ENCODE data around the gene CXCR2. TPM values are rescaled to one million over a fixed set of nuclear protein-coding genes. Genes with fewer than 3 reads are reported as not detected.
"Not testable (repeated sequence)": the region's sequence is repeated elsewhere in the genome, so short reads cannot be mapped to it uniquely, and the experiment has no call there.

The CXCR2 gene
- total RNA-seq, 1 donor from 2014 or later = 0.07 TPM

DNA sequence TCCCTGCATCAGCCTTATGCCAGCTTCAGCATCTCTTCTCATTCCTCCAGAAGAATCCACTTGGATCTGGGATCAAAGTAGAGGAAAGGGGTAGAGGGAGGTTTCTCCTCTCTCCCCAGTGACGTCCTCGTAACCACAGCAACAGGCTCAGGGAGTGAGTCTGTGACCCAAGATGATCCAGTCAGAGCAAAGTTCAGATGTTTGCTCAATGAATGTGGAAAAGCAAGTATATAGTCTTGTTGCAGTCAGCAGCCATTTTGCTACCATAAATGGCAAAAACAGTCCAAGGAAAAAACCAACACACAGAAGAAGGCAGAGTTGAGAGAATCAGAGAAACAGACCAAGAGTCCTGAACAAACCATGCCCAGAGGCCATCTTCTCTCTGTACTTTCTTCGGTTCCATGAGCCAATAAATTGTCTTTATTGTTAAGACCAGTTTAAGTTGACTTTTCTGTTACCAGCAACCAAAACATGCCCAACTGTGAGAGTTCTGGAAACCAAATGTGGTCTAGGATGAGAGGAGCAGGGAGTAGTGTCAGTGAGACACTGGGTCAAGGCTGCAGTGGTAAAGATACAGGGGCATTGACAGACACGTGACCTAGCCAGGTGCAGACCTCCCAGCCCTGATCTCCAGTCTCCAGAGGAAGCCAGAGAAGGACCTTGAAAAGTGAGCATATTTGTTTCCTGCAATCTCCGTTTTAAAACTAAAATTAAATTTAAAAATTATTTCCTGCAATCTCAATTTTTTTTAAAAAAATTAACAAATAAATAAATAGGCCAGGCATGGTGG, 44.1 kb downstream of the CXCR2 start:
- no peaks in the 10 kb centered on the region for H3K79me2 ChIP-seq (ENCODE audit: insufficient read depth, low read length)
- DNase-seq (ENCODE audit: low read depth) (no peak), FAIRE-seq (no peak)
- no peaks in the 10 kb centered on the region for H3K9me3 ChIP-seq (ENCODE audit: insufficient read depth, low read depth, low read length)
- H4K20me1 ChIP-seq (ENCODE audit: insufficient read depth, low read length) = no peaks in the 10 kb centered on the region
- H3K27me3 ChIP-seq (ENCODE audit: insufficient read depth, low read length) = peaks cover 19% of the 10 kb centered on the region
- no peak for TF ChIP-seq EZH2 (IDR thresholded peaks at IDR 0.05; ENCODE audit: insufficient read depth, low read length)
- TF ChIP-seq, protein P1, sequence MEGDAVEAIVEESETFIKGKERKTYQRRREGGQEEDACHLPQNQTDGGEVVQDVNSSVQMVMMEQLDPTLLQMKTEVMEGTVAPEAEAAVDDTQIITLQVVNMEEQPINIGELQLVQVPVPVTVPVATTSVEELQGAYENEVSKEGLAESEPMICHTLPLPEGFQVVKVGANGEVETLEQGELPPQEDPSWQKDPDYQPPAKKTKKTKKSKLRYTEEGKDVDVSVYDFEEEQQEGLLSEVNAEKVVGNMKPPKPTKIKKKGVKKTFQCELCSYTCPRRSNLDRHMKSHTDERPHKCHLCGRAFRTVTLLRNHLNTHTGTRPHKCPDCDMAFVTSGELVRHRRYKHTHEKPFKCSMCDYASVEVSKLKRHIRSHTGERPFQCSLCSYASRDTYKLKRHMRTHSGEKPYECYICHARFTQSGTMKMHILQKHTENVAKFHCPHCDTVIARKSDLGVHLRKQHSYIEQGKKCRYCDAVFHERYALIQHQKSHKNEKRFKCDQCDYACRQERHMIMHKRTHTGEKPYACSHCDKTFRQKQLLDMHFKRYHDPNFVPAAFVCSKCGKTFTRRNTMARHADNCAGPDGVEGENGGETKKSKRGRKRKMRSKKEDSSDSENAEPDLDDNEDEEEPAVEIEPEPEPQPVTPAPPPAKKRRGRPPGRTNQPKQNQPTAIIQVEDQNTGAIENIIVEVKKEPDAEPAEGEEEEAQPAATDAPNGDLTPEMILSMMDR (IDR thresholded peaks at IDR 0.05; ENCODE audit: insufficient read depth, low read depth, low read length) = no peak
- H3K27me3 Mint-ChIP-seq (ENCODE audit: low read depth, unreplicated experiment) = peaks cover 24% of the 10 kb centered on the region
- H3K36me3 Mint-ChIP-seq (ENCODE audit: low read depth, unreplicated experiment) = no peaks in the 10 kb centered on the region
- H3K36me3 ChIP-seq (ENCODE audit: insufficient read depth, low read length) = no peaks in the 10 kb centered on the region
- no peak overlapping the region for H3K9ac ChIP-seq (ENCODE audit: low read length)
- H3K4me2 ChIP-seq (ENCODE audit: low read length) = no peak overlapping the region
- no peak overlapping the region for H3K27ac ChIP-seq (ENCODE audit: low read depth, low read length)
- H3K4me3 ChIP-seq (ENCODE audit: insufficient read depth, low read depth, low read length) = no peak overlapping the region
- no peak overlapping the region for H3K27ac Mint-ChIP-seq (ENCODE audit: unreplicated experiment)
- peaks cover 4% of the 10 kb centered on the region for H3K9me3 Mint-ChIP-seq (ENCODE audit: unreplicated experiment)
- H3K4me1 Mint-ChIP-seq (ENCODE audit: low read depth, unreplicated experiment) = peaks cover 1% of the 10 kb centered on the region
- H3K4me3 Mint-ChIP-seq (ENCODE audit: unreplicated experiment) = no peak overlapping the region
- no peak overlapping the region for H2AFZ ChIP-seq (ENCODE audit: low read depth, low read length)
- H3K4me1 ChIP-seq (ENCODE audit: insufficient read depth, low read length) = no peaks in the 10 kb centered on the region

DNA sequence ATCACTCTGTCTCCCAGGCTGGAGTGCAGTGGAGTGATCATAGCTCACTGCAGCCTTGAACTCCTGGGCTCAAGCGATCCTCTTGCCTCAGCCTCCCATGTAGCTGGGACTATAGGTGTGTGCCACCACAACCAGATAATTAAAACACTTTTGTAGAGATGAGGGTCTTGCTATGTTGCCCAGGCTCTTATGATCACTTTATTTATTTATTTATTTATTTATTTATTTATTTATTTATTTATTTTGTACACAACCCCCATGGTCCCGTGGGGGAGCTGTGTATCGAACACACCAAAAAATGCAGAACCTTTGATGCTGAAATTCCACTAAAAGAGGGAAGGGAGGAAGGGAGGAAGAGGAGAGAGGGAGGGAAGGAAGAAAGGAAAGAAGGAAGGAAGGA, 45.9 kb downstream of the CXCR2 start:
- not testable (repeated sequence) for H3K9ac ChIP-seq (ENCODE audit: low read length); H3K4me3 Mint-ChIP-seq (ENCODE audit: unreplicated experiment); H3K79me2 ChIP-seq (ENCODE audit: insufficient read depth, low read length); H4K20me1 ChIP-seq (ENCODE audit: insufficient read depth, low read length); H3K9me3 ChIP-seq (ENCODE audit: insufficient read depth, low read depth, low read length); H3K36me3 Mint-ChIP-seq (ENCODE audit: low read depth, unreplicated experiment); H2AFZ ChIP-seq (ENCODE audit: low read depth, low read length); H3K9me3 Mint-ChIP-seq (ENCODE audit: unreplicated experiment); FAIRE-seq; H3K27ac ChIP-seq (ENCODE audit: low read depth, low read length); H3K27ac Mint-ChIP-seq (ENCODE audit: unreplicated experiment); H3K4me2 ChIP-seq (ENCODE audit: low read length); DNase-seq (ENCODE audit: low read depth); H3K4me3 ChIP-seq (ENCODE audit: insufficient read depth, low read depth, low read length); H3K36me3 ChIP-seq (ENCODE audit: insufficient read depth, low read length); H3K4me1 ChIP-seq (ENCODE audit: insufficient read depth, low read length); H3K4me1 Mint-ChIP-seq (ENCODE audit: low read depth, unreplicated experiment)
- H3K27me3 ChIP-seq (ENCODE audit: insufficient read depth, low read length) = peaks cover 12% of the 10 kb centered on the region
- peaks cover 14% of the 10 kb centered on the region for H3K27me3 Mint-ChIP-seq (ENCODE audit: low read depth, unreplicated experiment)

DNA sequence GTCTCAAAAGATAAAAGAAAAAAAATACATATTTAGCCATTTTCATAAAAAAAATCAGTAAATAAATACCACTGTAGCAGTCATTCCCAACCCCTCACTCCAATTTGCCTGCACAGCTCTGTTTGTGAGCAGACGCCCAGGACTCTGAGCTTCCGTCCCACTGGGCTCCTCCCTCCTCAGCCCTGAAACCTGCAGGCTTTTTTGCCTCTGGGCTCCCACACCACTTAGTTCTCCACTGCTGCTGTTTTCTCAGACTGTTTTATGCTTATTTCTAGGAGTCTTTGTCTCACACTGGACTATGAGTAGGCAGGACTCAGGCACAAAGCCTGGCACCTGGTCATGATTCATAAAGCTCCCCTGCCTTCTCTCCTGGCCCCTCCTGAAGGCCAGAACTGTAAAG, 47.0 kb downstream of the CXCR2 start:
- Mint-ChIP-seq H3K27ac (ENCODE audit: unreplicated experiment) (no peak overlapping the region), H3K4me3 (ENCODE audit: unreplicated experiment) (no peak overlapping the region)
- no peak for FAIRE-seq

More for the DNA sequence above, 47.0 kb downstream of the CXCR2 start:
- no peak overlapping the region for H3K27ac ChIP-seq (ENCODE audit: low read depth, low read length)
- H3K4me2 ChIP-seq (ENCODE audit: low read length) = no peak overlapping the region
- TF ChIP-seq EZH2 (IDR thresholded peaks at IDR 0.05; ENCODE audit: insufficient read depth, low read length) = no peak
- TF ChIP-seq, protein P1 (IDR thresholded peaks at IDR 0.05; ENCODE audit: insufficient read depth, low read depth, low read length) = no peak
- H3K36me3 ChIP-seq (ENCODE audit: insufficient read depth, low read length) = no peaks in the 10 kb centered on the region
- Mint-ChIP-seq H3K4me1 (ENCODE audit: low read depth, unreplicated experiment) (peaks cover 1% of the 10 kb centered on the region), H3K36me3 (ENCODE audit: low read depth, unreplicated experiment) (no peaks in the 10 kb centered on the region), H3K9me3 (ENCODE audit: unreplicated experiment) (peaks cover 1% of the 10 kb centered on the region), H3K27me3 (ENCODE audit: low read depth, unreplicated experiment) (peaks cover 10% of the 10 kb centered on the region)
- no peaks in the 10 kb centered on the region for H4K20me1 ChIP-seq (ENCODE audit: insufficient read depth, low read length)
- no peak overlapping the region for H2AFZ ChIP-seq (ENCODE audit: low read depth, low read length)
- no peak overlapping the region for H3K9ac ChIP-seq (ENCODE audit: low read length)
- H3K79me2 ChIP-seq (ENCODE audit: insufficient read depth, low read length) = no peaks in the 10 kb centered on the region
- H3K27me3 ChIP-seq (ENCODE audit: insufficient read depth, low read length) = peaks cover 5% of the 10 kb centered on the region
- no peaks in the 10 kb centered on the region for H3K4me1 ChIP-seq (ENCODE audit: insufficient read depth, low read length)
- H3K4me3 ChIP-seq (ENCODE audit: insufficient read depth, low read depth, low read length) = no peak overlapping the region
- H3K9me3 ChIP-seq (ENCODE audit: insufficient read depth, low read depth, low read length) = no peaks in the 10 kb centered on the region
- DNase-seq (ENCODE audit: low read depth) = no peak

Measured in astrocyte (in vitro differentiated cells and primary cell).